Heart left ventricle (tissue), 13 donors: ENCODE measurements around the gene FAM234A.

Experiments
- CTCF ChIP-seq, 12 donors: fragments of 200-600 bp; sonication (generic) in 4 of 12; IDR thresholded peaks; one replicate each; pipeline versions ENCODE4 v1.5.0 to v1.8.0; 2018 to 2022; ENCODE audit warnings: antibody characterized with exemption in 12 of 12, mild to moderate bottlenecking in 5 of 12
- POLR2A ChIP-seq, 2 donors: fragments of 450-650 bp; IDR thresholded peaks; one replicate each; pipeline ENCODE4 v1.6.1; 2017; ENCODE audit warnings: antibody characterized with exemption in 2 of 2, mild to moderate bottlenecking in 2 of 2, moderate library complexity in 2 of 2
- donor health status: ischemic (EF 13 %, LVEDD 7.1; RV severe dilation, severe dysfunction).
- donor health status: DM: no; HTN: yes; CAD: no.
- donor health status: DM: no; HTN: no; CAD: no.
- donor health status: ischemic (EF 25% LVEDD 6.9; RV normal size, moderate dysfunction).
- donor health status: ischemic (EF 25% LVEDD 5.7; RV mildly dilated, moderate dysfunction).
- donor health status: ischemic (EF 35%, LVEDD 5.7; RV mildly dilated, moderate dysfunction).
- donor health status: nonischemic (EF 11% LVEDD 7.7; RV severe dilation, severe dysfunction).
- donor health status: DM: yes; HTN: yes; CAD: no.
- donor health status: PGD.
- donor health status: ischemic (EF 29% LVEDD 5.4; RV normal size, mild dysfunction).
- donor health status: nonischemic (EF 23%, LVEDD 6.1; RV moderate dilation, normal function).

GRCh38 chr16:243348-243747 is 8.7 kb downstream of the FAM234A start:
- TF ChIP-seq POLR2A (IDR thresholded peaks at IDR 0.05) (no peak), CTCF (IDR thresholded peaks at IDR 0.05) (no peak)
